ENCODE measurements around the gene PADI1.

Gene PADI1, protein sequence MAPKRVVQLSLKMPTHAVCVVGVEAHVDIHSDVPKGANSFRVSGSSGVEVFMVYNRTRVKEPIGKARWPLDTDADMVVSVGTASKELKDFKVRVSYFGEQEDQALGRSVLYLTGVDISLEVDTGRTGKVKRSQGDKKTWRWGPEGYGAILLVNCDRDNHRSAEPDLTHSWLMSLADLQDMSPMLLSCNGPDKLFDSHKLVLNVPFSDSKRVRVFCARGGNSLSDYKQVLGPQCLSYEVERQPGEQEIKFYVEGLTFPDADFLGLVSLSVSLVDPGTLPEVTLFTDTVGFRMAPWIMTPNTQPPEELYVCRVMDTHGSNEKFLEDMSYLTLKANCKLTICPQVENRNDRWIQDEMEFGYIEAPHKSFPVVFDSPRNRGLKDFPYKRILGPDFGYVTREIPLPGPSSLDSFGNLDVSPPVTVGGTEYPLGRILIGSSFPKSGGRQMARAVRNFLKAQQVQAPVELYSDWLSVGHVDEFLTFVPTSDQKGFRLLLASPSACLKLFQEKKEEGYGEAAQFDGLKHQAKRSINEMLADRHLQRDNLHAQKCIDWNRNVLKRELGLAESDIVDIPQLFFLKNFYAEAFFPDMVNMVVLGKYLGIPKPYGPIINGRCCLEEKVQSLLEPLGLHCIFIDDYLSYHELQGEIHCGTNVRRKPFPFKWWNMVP

DNA sequence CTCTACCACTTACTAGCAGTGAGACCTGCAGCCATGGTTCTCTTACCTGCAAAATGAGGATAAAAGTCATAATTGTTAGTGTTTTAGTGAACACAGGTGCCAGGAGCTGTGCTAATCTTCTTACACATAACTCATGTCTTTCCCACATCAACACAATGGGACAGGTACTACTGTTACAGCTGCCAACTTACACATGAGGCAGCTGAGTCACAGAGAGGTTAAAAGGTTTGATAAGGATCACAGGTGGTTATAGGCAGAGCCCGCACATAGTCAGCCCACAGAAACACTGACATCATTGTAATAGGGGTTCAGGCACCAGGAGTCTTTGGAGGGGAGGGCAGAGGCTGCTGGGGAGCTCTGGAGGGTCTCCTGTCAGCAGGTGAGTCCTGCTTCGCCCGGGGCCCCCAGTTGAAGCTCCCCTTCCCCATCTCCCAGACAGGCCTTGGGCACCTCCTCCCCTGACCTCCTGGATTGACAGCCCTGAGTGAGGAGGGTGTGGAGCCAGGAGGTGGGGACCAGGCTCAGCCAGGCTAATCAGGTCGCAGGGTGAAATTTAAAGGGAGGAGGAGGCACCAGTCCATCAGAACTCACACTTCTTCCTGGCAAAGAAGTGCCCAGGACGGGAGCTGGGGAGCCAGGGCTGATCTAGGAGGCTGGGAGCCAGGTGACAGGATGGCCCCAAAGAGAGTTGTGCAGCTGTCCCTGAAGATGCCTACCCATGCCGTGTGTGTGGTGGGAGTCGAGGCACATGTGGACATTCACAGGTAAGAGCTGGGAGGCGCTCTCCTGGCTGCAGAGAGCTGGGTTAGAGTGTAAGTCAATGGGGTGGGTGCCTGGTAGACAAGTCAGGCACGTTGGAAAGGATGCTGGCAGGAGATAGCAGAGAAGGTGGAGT, at the start of gene PADI1:
TSS of gene PADI1 (plus strand) at position 583 of the 895 bp plus-strand sequence. CDS start at position 673, 90 bp downstream.
- no peak for DNase-seq (ENCODE audit: extremely low read depth in 1 of 2, low read depth in 1 of 2)

DNA sequence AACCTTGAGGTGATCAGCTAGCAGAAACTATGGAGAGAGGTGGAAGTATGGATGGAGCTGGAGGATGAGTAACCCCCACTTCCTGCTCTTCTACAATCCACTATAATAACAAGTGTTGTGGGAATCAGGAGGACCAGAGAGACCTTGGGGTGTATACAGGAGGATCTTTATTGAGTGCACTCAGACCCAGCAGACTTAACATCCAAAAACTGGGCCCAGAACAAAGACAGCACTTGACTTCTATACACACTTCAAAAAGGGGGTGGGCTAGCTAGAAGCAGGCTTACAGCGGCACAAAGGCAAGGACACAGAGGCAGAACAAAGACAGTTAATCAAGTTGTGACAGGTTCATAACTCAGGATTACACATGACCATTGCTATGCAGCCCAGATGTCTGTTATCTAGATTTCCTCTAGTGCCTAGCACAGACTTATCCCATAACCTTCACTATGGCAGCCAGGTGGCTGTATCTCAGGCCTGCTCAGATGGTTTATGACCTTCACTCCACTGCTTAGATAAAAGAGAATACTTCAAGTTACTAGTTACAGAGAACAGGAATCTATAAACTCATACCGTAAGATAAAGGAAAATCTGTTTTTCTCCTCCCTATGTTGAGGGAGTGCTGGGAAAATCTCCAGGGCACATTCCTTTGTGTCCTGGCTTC, 49.5 kb upstream of the PADI1 start:
- no peak for DNase-seq (ENCODE audit: extremely low read depth in 1 of 2, low read depth in 1 of 2)

DNA sequence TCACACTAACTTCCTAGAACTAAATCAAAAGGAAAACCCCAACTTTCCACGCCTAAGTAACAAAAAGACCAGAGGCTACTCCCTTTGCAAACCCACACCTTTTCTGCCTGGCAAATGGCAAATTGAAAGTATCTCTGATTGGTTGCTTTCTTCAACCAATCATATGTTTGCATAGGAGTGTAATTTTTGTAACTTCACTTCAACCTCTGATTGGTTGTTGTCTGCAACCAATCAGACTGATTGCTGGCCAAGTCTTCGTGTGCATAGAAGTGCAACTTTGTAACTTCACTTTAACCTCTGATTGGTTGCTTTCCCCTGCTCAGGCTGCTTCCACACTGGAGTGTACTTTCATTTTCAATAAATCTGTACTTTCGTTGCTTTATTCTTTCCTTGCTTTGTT, 48.8 kb upstream of the PADI1 start:
- no peak for DNase-seq (ENCODE audit: extremely low read depth in 1 of 2, low read depth in 1 of 2)

DNA sequence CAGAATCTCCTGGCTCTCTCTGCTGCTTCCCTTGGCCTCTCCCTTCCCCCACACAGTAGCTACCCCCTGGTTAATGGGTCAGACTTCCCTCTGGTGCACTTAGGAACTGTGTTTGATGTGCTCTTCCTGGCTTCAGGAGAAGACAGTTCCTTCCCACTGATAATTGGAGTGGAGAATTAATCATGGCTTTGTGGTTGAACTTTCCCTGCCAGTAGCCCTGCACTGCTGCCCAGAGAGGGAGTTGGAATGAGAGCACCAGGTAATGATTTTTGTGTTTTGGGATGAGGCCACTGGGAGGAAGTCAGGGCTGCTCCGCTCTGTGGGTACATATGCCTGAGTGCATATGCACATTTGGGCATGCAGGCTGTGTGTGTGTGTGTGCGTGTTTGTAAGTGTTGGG, 46.0 kb upstream of the PADI1 start:
- no peak for DNase-seq (ENCODE audit: extremely low read depth in 1 of 2, low read depth in 1 of 2)

DNA sequence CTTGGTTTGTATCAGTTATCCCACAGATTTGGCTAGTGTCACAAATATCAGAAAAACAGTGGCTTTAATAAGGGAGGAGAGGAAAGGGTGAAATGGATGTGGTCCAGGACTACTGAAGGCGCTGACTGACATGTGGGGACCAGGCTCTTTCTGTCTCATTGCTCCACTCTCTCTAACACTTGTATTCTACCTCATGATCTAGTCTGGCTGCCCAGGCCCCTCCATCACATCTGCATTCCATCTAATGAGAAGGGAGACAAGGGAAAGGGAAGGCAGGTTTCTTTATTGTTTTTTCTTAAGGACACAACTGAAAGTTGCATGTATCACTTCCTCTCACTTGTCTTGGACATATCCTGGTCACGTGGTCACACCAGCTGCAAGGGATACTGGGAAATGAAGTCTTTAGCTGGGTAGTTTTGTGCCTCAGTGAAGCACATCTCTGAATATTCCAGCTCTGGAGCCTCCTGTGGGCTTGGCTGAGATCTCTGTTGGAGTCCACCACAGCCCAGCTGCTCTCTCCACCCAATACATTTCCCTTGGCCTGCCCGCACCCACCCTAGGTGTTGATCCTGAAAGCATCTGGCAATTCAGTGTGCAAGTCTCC, 43.7 kb upstream of the PADI1 start:
- no peak for DNase-seq (ENCODE audit: extremely low read depth in 1 of 2, low read depth in 1 of 2)

DNA sequence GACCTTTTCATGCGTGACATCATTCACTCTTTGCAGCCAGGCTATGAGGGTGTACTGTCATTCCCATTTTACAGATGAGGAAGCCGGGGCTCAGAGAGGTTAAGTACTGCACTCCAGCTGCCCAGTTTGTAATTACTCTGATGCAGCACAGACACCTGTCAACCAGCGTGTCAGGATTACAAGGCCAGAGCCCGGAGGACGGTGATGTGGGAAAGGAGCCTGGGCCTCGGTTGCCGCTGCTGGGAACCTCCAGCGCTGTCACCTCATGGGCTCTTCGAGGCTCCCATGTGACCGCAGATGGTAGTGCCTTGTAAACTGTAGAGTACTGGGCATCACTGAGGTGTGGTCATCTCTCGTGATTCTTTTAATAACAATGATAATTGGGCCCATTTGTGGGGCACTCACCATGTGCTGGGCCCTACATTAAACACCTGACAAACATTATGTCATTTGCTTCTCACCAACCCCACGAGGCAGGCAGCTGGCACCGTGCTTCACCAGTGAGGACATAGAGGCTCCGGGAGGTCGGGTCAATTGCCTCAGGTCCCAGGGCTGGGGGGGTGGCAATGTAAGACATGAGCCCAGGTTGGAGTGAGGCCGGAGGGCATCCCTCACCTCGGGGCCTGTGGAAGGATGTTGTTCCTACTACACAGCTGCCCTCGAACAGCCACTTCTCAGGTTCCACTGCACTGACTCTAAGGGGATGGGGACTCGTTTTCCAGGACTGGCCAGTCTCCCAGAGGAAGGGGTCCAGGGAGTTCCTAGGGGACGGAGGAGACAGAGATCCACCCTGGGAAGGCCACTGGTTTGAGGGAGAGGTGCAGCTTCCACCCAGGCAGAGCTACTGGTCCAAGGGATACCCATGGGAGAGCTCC, 42.8 kb upstream of the PADI1 start:
- no peak for DNase-seq (ENCODE audit: extremely low read depth in 1 of 2, low read depth in 1 of 2)

DNA sequence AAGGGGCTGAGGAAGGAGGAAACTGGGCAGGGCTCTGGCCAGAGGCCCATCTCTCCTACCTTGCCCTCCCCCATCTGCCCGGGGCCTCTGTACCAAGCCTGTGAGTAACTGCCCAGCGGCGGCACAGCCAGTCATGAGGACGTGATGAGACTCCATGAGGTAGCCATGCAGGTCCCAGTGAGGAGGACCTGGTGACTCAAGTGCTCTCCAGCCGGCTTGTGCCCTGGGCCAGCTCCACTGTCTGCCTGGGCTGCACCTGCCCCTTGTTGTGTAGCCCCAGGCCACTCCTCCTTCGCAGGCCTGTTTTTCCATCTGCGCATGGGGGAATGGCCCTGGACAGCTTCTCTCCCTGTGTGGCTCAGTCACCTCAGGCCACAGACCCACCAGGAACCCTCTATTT, 42.0 kb upstream of the PADI1 start:
- no peak for DNase-seq (ENCODE audit: extremely low read depth in 1 of 2, low read depth in 1 of 2)

DNA sequence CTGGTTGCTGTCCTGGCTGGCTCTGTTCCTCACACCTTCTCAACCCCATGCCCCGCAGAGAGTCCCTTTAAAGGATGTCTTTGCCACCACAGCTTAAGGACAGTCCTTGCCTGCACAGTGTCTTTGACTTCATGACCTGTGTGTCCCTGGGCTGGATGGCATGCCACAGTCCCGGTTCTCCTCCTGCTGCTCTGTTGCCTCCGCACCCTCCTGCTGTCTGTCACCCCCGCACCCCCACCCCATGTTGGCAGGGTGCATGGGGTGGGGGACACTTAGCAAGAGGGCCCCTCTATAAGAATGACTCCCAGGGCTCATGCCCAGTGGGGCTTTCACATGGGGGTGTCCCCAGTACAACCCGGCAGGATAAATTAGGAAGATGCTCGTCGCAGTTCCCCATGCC, 41.6 kb upstream of the PADI1 start:
- DNase-seq (ENCODE audit: extremely low read depth in 1 of 2, low read depth in 1 of 2), result no peak

DNA sequence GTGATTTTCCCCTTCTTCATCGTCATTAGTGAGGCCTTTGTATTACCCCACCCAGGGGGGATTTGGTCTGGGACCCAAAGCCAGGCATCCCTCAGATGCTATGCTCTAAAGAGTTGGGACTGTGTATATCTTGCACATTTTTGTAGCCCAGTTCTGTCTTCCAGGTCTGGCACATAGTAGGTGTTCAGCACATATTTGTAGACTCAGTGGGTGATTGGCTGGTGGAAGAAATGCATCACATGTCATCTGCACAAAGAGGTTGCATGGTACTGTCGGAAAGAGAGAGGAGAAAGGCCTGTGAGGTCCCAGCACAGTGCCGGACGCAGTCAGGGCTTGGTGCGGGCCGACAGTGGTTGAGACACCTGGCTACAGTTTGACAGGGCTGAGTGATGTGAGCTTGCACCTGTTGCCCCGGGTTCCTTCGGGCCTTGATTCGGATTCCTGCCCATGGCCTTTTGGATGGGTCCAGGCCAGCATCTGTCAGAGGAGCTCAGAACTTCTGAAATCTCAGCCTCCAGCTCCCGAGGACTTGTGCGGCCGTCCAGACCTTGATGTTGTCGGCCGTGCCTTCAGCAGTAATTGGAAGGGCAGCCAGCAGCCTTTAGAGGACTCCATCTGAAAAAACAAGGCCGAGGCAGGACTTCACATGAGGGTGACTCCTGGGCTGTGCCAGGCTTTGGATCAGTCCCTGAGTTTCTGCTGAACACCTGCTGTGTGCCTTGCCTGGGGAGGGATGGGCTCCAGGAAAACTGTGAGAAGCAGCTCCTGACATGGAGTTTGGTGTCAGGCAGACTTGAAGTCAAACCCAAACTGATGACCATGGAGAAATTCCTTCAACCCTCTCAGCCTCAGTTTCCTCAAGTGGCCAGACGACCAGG, 40.9 kb upstream of the PADI1 start:
- DNase-seq (ENCODE audit: extremely low read depth in 1 of 2, low read depth in 1 of 2), result no peak

DNA sequence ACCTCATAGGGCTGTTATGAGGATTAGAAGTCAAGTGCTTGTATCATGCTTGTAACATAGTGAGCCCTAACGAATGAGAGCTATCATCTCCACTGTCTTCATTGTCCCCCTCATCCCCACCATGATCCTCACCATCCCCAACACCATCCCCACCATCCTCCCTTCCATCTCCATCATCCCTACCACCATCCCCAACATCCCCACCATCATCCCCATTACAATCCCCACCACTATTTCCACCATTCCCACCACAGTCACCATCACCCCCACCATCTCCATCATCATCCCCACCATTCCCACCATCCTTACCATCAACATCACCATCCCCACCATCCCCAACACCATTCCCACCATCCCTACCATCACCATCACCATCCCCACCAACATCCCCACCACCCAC, 39.1 kb upstream of the PADI1 start:
- no peak for DNase-seq (ENCODE audit: extremely low read depth in 1 of 2, low read depth in 1 of 2)

DNA sequence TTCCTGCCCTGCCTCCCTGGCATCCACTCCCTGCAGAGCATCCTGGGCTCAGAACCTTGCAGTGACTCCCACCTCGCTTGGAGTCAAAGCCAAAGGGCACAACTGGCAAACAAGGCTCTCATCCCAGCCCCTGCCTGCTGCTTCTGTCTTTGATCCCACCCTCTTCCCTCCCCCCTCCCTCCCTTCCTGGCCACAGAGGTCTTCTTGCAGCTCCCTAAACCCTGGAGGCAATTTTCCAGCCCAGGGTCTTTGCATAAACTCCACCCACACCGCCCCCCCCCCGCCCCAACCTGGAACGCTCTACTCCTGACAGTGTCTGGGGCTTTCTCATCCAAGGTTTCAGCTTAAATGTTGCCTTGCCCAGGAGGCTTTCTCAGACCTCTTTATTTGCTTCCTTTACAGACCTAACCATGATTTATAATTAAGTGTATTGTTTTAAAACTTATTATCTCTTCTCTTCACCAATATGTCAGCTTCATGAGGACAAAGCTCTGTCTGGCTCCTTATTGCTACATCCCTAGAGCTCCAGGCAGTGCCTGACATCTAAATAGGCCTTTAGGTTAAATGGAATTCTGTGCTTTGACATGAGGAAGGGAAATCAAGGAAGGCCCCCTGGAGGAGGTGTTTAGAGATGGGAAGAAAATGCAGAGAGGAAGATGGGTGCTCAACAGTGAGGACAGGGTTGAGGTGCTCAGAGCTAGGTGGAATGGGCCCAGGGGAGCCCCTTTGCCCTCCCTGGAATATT, 37.7 kb upstream of the PADI1 start:
- DNase-seq (ENCODE audit: extremely low read depth in 1 of 2, low read depth in 1 of 2), result no peak

DNA sequence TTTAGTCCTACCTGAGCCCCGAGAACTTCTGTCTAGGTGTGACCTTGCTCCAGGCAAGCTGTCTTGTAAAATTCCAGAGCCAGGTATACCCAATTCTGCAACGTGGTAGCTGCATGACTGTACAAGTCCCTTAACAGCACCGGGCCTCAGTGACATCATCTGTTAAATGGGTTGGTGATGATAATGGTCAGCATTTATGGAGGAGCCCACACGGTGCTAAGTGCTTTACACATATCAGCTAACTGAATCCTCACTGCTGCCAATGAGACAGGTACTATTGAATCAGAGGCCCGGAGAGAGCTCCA, 37.2 kb upstream of the PADI1 start:
- no peak for DNase-seq (ENCODE audit: extremely low read depth in 1 of 2, low read depth in 1 of 2)

DNA sequence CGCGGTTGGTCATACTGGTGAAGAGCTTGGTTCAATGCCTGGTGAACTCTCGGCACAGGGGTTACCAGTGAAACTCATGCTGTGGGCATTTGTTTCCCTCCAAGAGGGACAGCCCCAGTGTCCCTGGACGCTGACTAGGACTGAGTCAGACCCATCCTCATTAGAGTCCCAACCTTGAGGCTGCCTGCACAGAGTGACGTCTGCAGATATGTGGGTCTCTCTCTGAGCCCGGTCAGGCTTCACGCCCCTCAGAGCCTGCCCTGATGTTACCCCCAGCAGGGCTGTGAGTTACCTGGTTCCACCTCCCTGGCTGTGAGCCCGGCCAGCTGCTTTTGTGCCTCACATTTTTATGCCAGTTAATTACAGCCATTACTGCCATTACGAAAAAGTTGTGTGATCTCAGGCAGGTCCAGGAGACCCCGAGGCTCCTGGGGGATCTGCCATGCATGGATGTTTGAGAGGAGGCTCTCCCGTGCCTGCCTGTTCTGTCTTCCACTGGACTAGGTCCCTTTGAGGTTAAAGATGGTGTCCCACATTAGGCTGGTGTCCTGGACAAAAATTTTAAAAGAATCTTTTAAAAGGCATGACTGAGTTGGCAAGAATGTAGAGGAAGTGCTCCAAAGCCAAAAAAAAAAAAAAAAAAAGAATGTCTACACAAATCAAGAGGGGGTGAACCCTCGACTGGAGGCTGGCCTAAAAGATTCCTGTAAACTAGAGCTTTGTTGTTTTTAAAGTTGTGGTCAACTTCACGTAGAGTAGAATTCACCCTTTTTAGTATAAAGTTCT, 36.6 kb upstream of the PADI1 start:
- DNase-seq (ENCODE audit: extremely low read depth in 1 of 2, low read depth in 1 of 2), result no peak

DNA sequence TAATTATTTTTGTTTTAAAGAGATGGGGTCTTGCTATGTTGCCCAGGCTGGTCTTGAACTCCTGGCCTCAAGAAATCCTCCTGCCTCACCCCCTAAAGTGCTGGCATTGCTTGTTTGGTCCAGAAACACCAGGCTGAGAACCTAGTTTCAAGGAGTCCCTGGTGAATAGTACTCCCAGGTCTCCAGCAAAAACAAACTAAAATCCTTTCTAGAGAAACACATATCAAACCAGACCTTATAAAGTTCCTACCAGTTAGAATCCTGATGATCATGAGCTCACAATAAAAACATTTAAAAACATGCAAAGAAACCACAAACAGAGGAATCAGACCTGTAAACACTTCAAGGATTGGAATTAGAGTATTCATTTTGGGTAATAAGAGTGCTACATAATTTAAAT, 34.4 kb upstream of the PADI1 start:
- DNase-seq (ENCODE audit: extremely low read depth in 1 of 2, low read depth in 1 of 2), result no peak

DNA sequence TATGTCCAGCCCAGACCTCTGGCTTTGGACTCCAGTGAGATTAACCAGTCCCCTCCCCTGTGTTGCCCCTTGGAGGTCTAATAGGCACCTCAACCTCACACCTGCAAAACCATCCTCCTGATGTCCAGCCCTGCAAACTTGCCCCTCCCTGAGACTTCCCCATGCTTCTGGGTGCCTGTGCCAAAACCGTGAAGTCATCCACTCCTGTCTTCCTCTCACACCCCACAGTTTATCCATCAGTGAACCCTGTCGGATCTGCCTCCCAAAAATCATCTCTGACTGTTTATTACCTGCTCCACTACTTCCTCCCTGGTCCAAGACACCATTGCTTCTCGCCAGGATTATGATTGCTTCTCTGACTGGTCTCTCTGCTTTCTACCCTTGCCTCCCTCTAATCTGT, 31.7 kb upstream of the PADI1 start:
- DNase-seq (ENCODE audit: extremely low read depth in 1 of 2, low read depth in 1 of 2), result no peak

DNA sequence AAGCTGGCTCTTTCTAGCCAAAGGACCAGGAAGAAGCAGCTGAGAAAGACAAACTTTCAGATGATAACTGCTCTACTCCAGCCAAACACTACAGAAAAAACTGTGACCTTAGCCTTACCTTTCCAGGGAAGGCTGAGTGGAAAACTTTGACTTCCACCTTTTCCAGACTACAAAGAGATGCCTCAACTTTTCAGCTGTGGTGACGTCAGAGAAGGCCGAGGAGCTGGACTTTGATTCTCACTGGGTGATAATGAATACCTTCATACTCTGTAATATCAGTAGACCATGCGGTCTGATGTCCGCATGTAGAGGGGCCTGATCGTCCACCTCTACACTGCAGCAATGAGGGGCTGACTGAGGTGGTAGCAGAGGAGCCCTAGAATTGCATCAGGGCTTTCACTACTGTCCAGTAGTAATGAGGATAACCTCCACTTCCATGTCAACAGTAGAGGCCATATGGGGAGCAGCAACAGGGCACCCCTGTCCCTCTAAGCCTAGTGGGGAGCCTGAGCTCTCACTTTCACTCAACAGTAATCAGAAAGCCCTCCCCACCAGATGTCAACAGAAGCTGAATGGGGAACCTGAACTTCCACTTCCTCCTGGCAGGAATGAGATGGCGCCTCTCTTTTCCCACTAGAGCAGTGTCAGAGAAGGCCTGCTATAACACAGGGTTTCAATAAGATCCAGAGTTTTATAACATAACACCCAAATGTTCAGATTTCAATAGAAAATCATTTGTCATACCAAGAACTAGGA, 28.4 kb upstream of the PADI1 start:
- no peak for DNase-seq (ENCODE audit: extremely low read depth in 1 of 2, low read depth in 1 of 2)

DNA sequence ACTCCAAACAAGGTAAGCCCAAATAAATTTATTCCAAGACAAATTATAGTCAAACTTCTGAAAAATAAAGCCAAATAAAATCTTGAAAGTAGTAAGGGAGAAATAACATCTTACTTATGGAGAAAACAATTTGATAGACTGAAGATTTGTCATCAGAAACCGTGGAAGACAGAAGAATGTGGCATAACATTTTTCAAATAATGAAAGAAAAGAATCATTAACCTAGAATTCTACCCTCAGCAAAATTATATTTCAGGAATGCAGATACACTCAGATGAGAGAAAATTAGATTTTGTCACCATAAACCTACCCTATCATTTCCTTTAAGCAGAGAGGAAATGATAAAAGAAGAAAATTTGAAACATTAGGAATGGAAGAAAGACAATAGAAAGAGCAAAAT, 27.3 kb upstream of the PADI1 start:
- no peak for DNase-seq (ENCODE audit: extremely low read depth in 1 of 2, low read depth in 1 of 2)
